Right lobe of liver (tissue), 6 donors: ENCODE results near the gene CD47. TPM values are rescaled to one million over a fixed set of nuclear protein-coding genes. Genes with fewer than 3 reads are reported as not detected.

ENCODE experiments used
- ATAC-seq, 4 donors: fragments of 200-7000 bp; cut with Tn5 transposase; one replicate each; pipeline ENCODE4 v1.9.1; 2020; ENCODE audit warnings: mild to moderate bottlenecking in 4 of 4, moderate library complexity in 4 of 4
- DNase-seq, 3 donors: peaks; one replicate each; pipeline ENCODE4 v3.0.0-alpha.2; 2020
- H3K27ac ChIP-seq, 3 donors: fragments of 200-600 bp; one replicate each; pipeline ENCODE4 v1.8.0; 2022
- H3K27me3 ChIP-seq, 2 donors: fragments of 200-600 bp; one replicate each; pipeline ENCODE4 v1.8.0; 2022
- H3K36me3 ChIP-seq, 4 donors: fragments of 200-600 bp; sonication (generic) in 1 of 4; one replicate each; pipeline versions ENCODE4 v1.5.1 to v1.8.0; 2017 to 2022; ENCODE audit warnings: control low read depth in 1 of 4
- H3K4me1 ChIP-seq, 4 donors: fragments of 200-600 bp; sonication (generic) in 1 of 4; one replicate each; pipeline versions ENCODE4 v1.5.1 to v1.8.0; 2017 to 2022; ENCODE audit warnings: control low read depth in 1 of 4
- H3K4me3 ChIP-seq, 3 donors: fragments of 200-600 bp; one replicate each; pipeline ENCODE4 v1.8.0; 2022
- H3K9me3 ChIP-seq, 4 donors: fragments of 200-600 bp; sonication (generic) in 1 of 4; one replicate each; pipeline versions ENCODE4 v1.5.1 to v1.8.0; 2017 to 2022; ENCODE audit warnings: control low read depth in 1 of 4
- CTCF ChIP-seq, 4 donors: fragments of 200-600 bp in 3 of 4; fragments of 450-650 bp in 1 of 4; IDR thresholded peaks; one replicate each; pipeline versions ENCODE4 v1.5.1 to v1.8.0; 2016 to 2022; ENCODE audit warnings: antibody characterized with exemption in 4 of 4, mild to moderate bottlenecking in 2 of 4
- POLR2A ChIP-seq: fragments of 450-650 bp; IDR thresholded peaks from one replicate; pipeline ENCODE4 v1.6.1; 2017; ENCODE audit warnings: antibody characterized with exemption, mild to moderate bottlenecking
- WGBS: methylation state at CpG from one replicate; pipeline ENCODE4 v1.1.6; 2018; ENCODE audit warnings: low coverage, low lambda C conversion rate; ENCODE audit not compliant: insufficient coverage; ENCODE audit errors: missing lambda C conversion rate; 5-methylcytosine and 5-hydroxymethylcytosine counted together
- intact Hi-C, 2 donors: fragments of 100-400 bp; cut with DNase I; formaldehyde crosslinking; loops; one replicate each; pipeline versions ENCODE4 v1.11.2 to v1.14.1; 2022
- total RNA-seq, 6 experiments: library from RNA; depleted of rRNA in 2 of 6; stranded (reverse); fragments of >200 nt in 2 of 6; fragmentation: NEBNext Ultra II Directional in 3 of 6; extraction: Animal tissue kit (Norgen Biotek cat#: 25700) in 3 of 6; gene quantifications; one replicate each; pipeline versions ENCODE4 v1.1.0 to v1.2.4, GENCODE V29; 2016 to 2023
- donor health status: DM: no; HTN: yes; CAD: no.
- donor health status: DM: no; HTN: no; CAD: no.
- donor health status: DM: no; HTN: no; CAD: no.
- donor health status: DM: no; HTN: yes; CAD: no.
- donor health status: DM: no; HTN: yes; CAD: no.

The CD47 gene
- total RNA-seq, 6 experiments from 2014 or later, result 19.5 to 42.3 (median 26.5) TPM

- intact Hi-C loops, result no loop called here
- no peak for ATAC-seq
- Histone ChIP-seq H3K27ac (no peak overlapping the region), H3K9me3 (no peaks in the 10 kb centered on the region), H3K27me3 (no peaks in the 10 kb centered on the region), H3K4me1 (peaks cover 0 to 2% (median 0%) of the 10 kb centered on the region in 4 donors), H3K4me3 (no peak overlapping the region), H3K36me3 (no peaks in the 10 kb centered on the region)
- WGBS, result 68% methylated on average over 3 of the region's 4 CpGs
- DNase-seq, result no peak
- TF ChIP-seq CTCF (IDR thresholded peaks at IDR 0.05), result no peak
- no peak for TF ChIP-seq POLR2A
These were observed 79.2 kb downstream of the CD47 start for GRCh38 chr3:108011616-108012015.

DNA sequence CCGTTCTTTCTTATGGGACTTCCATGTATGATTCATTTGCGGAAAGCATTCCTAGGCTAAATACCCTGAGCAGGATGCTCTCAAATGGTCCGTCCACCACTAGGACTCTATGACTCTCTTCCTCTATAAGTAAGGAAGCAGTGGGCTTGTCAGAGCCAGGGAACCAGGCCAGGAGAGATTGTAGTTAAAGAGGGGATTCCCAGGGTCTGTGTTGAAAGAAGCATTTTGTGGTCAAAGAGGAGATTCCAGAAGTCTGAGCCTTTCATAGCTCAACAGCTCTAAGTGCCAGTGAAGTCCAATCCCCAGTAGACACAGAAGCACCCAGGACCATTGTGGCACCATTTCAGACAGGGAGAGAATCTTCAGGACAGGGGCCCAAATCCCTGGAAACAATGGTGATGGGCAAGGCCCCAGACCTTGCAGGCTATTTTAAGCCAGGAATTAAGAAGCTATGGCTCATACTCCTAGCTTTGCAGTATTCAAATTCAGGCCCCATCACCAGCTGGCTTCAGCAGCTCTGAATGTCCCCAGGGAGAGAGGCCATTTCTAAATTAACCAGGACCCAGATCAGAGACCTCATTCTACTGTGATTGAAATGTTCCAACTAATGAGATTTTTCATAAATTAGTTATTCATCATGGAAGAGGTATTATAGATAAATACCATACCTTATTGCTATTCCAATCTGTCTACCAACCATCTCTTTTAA is 81.7 kb downstream of the CD47 start:
- Histone ChIP-seq H3K4me3 (no peak overlapping the region), H3K27me3 (no peaks in the 10 kb centered on the region), H3K36me3 (no peaks in the 10 kb centered on the region), H3K27ac (no peak overlapping the region), H3K9me3 (no peaks in the 10 kb centered on the region), H3K4me1 (peaks cover 0 to 10% (median 0%) of the 10 kb centered on the region in 4 donors)
- intact Hi-C loops, result no loop called here
- TF ChIP-seq POLR2A (no peak), CTCF (IDR thresholded peaks at IDR 0.05) (no peak)
- ATAC-seq, result no peak
- DNase-seq, result no peak
- 78% methylated on average over 3 of the region's 3 CpGs for WGBS

DNA sequence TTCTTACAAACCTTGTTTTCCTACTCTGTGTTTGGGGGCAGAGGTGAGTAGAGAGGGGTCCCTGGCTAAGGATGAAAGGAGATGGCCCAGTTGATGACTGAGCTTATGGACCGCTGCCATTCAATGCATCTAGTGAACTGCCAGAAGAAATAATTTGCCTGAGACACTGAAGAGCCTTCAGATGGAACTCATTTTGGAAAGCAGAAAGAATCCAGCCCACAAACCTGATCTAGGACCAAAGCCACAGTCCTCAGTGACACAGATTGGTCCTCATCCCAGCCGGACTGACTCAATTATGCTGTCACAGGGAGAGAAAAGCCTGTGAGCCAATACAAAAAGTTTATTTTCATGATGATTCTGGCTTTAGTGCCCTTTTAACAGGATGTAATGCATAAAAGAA is 82.7 kb downstream of the CD47 start:
- no peak overlapping the region for H3K27ac ChIP-seq
- H3K4me1 ChIP-seq, result peaks cover 0 to 10% (median 0%) of the 10 kb centered on the region in 4 donors
- ATAC-seq, result no peak
- no peaks in the 10 kb centered on the region for H3K9me3 ChIP-seq
- no peak overlapping the region for H3K4me3 ChIP-seq
- WGBS, result 100% methylated on average over 1 of the region's 2 CpGs
- no peaks in the 10 kb centered on the region for H3K27me3 ChIP-seq
- no peak for TF ChIP-seq POLR2A
- TF ChIP-seq CTCF (IDR thresholded peaks at IDR 0.05), result no peak
- H3K36me3 ChIP-seq, result no peaks in the 10 kb centered on the region
- intact Hi-C loops, result no loop called here
- DNase-seq, result no peak

DNA sequence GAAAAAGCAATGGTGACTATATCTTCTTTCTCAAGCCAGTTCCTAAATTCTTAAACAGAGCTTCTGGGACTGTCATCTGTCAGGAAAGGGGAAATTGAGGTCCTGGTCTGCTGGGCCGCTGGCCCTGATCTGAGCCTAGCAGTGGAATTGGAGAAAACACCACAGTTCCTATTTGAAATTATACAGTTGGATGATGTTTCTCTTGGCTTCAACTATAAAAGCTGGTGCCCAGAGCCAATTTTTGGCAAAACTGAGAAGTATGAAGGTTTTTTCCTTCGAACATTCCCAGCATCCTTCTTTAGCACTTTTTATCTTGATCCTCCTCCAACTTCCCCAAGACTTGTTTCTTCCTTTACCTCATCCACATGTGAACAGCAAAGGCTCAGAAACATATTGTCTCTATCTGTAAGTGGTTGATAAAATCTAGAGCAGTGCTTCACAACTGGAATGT is 83.9 kb downstream of the CD47 start:
- no peaks in the 10 kb centered on the region for H3K9me3 ChIP-seq
- no peaks in the 10 kb centered on the region for H3K36me3 ChIP-seq
- peaks cover 0 to 10% (median 0%) of the 10 kb centered on the region in 4 donors for H3K4me1 ChIP-seq
- no peaks in the 10 kb centered on the region for H3K27me3 ChIP-seq
- H3K4me3 ChIP-seq, result no peak overlapping the region
- H3K27ac ChIP-seq, result no peak overlapping the region
- intact Hi-C loops, result no loop called here
- peak in 1 of 4 donors; percentile 18 for ATAC-seq
- no peak for DNase-seq
- TF ChIP-seq POLR2A (no peak), CTCF (IDR thresholded peaks at IDR 0.05) (no peak)
- WGBS, result 55% methylated on average over 2 of the region's 2 CpGs
